Heart left ventricle (tissue), 16 donors: Measurements from ENCODE around the gene E4F1. TPM values are rescaled to one million over a fixed set of nuclear protein-coding genes. Genes with fewer than 3 reads are reported as not detected.
A peak's percentile ranks its signal among the peaks of the same experiment; 100 is the strongest.

Source experiments
- ATAC-seq, 4 donors: fragments of 200-7000 bp; cut with Tn5 transposase; one replicate each; pipeline ENCODE4 v1.9.1; 2020 to 2022; ENCODE audit warnings: moderate library complexity in 4 of 4, mild to moderate bottlenecking in 3 of 4, moderate number of reproducible peaks in 1 of 4
- DNase-seq, 5 donors: peaks; one replicate each; pipeline ENCODE4 v3.0.0-alpha.2; 2020
- H3K27ac ChIP-seq, 12 donors: fragments of 200-600 bp; sonication (generic) in 4 of 12; one replicate each; pipeline versions ENCODE4 v1.5.0 to v1.8.0; 2016 to 2022; ENCODE audit warnings: mild to moderate bottlenecking in 2 of 12
- H3K27me3 ChIP-seq, 9 donors: fragments of 200-600 bp; sonication (generic) in 2 of 9; one replicate each; pipeline versions ENCODE4 v1.5.1 to v1.8.0; 2016 to 2022; ENCODE audit warnings: mild to moderate bottlenecking in 3 of 9
- H3K36me3 ChIP-seq, 9 donors: fragments of 200-600 bp; sonication (generic) in 2 of 9; one replicate each; pipeline versions ENCODE4 v1.5.0 to v1.8.0; 2018 to 2022; ENCODE audit warnings: mild to moderate bottlenecking in 2 of 9
- H3K4me1 ChIP-seq, 12 donors: fragments of 200-600 bp; sonication (generic) in 4 of 12; one replicate each; pipeline versions ENCODE4 v1.5.0 to v1.8.0; 2016 to 2022; ENCODE audit warnings: mild to moderate bottlenecking in 3 of 12
- H3K4me3 ChIP-seq, 12 donors: fragments of 200-600 bp; sonication (generic) in 4 of 12; one replicate each; pipeline versions ENCODE4 v1.5.0 to v1.8.0; 2017 to 2022; ENCODE audit warnings: mild to moderate bottlenecking in 9 of 12, moderate library complexity in 4 of 12
- H3K9me3 ChIP-seq, 12 donors: fragments of 200-600 bp; sonication (generic) in 4 of 12; one replicate each; pipeline versions ENCODE4 v1.5.0 to v1.8.0; 2016 to 2022; ENCODE audit warnings: mild to moderate bottlenecking in 1 of 12
- POLR2A ChIP-seq, 2 donors: fragments of 450-650 bp; IDR thresholded peaks; one replicate each; pipeline ENCODE4 v1.6.1; 2017; ENCODE audit warnings: antibody characterized with exemption in 2 of 2, mild to moderate bottlenecking in 2 of 2, moderate library complexity in 2 of 2
- WGBS, 4 donors: extraction: QIAGEN DNeasy Blood & Tissue Kit in 2 of 4; methylation state at CpG; one replicate each; pipeline versions ENCODE4 v1.1.5 to v1.1.7; 2013 to 2018; 5-methylcytosine and 5-hydroxymethylcytosine counted together
- intact Hi-C, 10 donors: fragments of 100-400 bp; cut with DNase I; formaldehyde crosslinking; loops; one replicate each; pipeline versions ENCODE4 v1.11.1 to v1.14.2; 2022
- polyA plus RNA-seq, 2 donors: library from polyadenylated mRNA; stranded (reverse); fragments of 200-250 nt; gene quantifications; one replicate each; pipeline ENCODE4 v1.2.3, GENCODE V29; 2013
- total RNA-seq, 9 donors: library from RNA; depleted of rRNA in 2 of 9; stranded (reverse); fragments of >200 nt in 2 of 9; fragmentation: NEBNext Ultra II Directional in 3 of 9; extraction: Animal tissue kit (Norgen Biotek cat#: 25700) in 3 of 9; gene quantifications; one replicate each; pipeline versions ENCODE4 v1.1.0 to v1.2.4, GENCODE V29; 2016 to 2023
- TF ChIP-seq, protein P1 (sequence below), 12 donors: fragments of 200-600 bp; sonication (generic) in 4 of 12; IDR thresholded peaks; one replicate each; pipeline versions ENCODE4 v1.5.0 to v1.8.0; 2018 to 2022; ENCODE audit warnings: antibody characterized with exemption in 12 of 12, mild to moderate bottlenecking in 5 of 12
- donor health status: ischemic (EF 13 %, LVEDD 7.1; RV severe dilation, severe dysfunction).
- donor health status: healthy with polysubstance abuse.
- donor health status: DM: no; HTN: yes; CAD: no.
- donor health status: DM: no; HTN: no; CAD: no.
- donor health status: ischemic (EF 25% LVEDD 6.9; RV normal size, moderate dysfunction).
- donor health status: ischemic (EF 25% LVEDD 5.7; RV mildly dilated, moderate dysfunction).
- donor health status: healthy.
- donor health status: DM: yes; HTN: yes; CAD: no.
- donor health status: ischemic (EF 35%, LVEDD 5.7; RV mildly dilated, moderate dysfunction).
- donor health status: nonischemic (EF 11% LVEDD 7.7; RV severe dilation, severe dysfunction).
- donor health status: DM: yes; HTN: yes; CAD: no.
- donor health status: PGD.
- donor health status: ischemic (EF 29% LVEDD 5.4; RV normal size, mild dysfunction).
- donor health status: nonischemic (EF 23%, LVEDD 6.1; RV moderate dilation, normal function).

E4F1 gene
- total and polyA plus RNA-seq, 11 donors: 8.4 to 27.3 (median 12.7) TPM

DNA sequence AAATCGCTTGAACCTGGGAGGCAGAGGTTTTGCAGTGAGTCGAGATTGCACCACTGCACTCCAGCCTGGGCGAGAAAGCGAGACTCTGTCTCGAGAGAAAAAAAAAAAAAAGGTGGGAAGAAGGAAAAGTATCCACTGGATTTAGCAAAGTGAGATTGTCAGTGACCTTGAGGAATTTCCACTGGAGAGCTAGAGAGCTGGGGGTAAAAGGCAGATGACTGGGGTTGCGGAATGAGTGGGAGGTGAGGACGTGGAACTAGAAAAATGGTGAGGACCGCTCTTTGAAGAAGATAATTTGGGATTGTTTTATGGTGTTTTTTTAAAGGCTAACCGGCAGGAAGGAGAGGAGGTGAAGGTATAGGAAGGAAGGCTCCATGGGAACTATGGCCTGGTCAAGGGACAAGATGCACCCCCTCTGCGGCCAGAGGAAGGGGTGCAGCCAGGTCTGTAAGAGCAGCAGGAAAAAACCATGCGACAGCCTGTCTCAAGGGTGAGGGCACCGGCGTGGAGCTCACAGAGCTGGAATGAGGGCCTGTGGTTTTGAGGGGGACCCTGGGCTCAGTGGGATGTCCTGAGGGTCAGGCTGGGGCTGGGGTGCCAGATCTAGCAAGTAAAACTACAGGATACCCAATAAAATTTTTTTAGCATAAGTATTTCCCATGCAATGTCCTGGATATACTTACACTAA lies 18.8 kb upstream of the E4F1 start:
- TF ChIP-seq, protein P1, sequence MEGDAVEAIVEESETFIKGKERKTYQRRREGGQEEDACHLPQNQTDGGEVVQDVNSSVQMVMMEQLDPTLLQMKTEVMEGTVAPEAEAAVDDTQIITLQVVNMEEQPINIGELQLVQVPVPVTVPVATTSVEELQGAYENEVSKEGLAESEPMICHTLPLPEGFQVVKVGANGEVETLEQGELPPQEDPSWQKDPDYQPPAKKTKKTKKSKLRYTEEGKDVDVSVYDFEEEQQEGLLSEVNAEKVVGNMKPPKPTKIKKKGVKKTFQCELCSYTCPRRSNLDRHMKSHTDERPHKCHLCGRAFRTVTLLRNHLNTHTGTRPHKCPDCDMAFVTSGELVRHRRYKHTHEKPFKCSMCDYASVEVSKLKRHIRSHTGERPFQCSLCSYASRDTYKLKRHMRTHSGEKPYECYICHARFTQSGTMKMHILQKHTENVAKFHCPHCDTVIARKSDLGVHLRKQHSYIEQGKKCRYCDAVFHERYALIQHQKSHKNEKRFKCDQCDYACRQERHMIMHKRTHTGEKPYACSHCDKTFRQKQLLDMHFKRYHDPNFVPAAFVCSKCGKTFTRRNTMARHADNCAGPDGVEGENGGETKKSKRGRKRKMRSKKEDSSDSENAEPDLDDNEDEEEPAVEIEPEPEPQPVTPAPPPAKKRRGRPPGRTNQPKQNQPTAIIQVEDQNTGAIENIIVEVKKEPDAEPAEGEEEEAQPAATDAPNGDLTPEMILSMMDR (IDR thresholded peaks at IDR 0.05): no peak
- no peak for TF ChIP-seq POLR2A (IDR thresholded peaks at IDR 0.05)
- WGBS, 4 donors: 79 to 85% (median 80%) methylated on average over 13 of the region's 13 CpGs

DNA sequence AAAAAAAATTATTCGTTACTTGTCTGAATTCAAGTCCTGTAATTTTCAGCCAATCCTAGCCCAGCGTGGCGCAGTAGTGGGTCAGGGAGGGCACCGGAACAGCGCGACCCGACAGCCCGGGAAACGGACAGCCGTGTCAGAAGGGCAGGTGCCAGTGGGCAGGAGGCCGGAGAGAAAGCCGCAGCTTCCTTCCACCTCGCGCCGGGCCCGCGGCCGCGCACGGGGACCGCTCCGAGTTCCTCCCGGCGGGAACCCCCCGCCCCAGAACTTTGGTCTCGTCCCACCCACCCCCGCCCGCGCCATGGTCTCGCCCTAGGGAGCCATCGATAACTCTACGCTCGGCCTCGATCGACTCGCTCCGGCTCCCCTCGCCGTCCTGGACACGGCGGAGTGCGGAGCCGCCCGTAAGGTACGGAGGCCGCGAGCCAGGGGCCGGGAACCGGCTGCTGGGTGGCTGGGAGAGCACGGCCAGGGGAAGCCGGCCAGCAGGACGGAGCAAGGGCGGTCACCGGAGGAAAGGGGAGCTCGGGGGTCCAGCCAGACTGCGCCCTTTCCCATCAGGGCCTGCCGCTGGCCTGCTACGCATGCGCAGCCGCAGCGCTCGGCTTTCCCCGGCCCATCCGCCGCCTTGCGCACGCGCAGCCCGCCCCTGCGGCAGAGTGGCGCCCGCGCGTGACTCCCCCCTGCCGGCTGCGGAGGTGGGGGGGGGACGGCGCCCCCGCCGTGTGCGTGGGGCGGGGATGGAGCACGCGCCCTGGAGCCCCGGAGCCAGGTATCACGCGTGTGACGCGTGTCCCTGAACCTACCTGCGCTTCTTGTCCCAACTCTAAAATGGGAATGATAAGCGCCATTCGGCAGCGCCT lies 18.1 kb upstream of the E4F1 start, which contains the start of gene MLST8:
Gene MLST8, plus strand, starts transcription at position 351 of the 863 bp plus-strand sequence. CDS start 632 bp downstream, outside the sequence.
- ATAC-seq: peak; percentile 53 to 84 (median 82)
- Histone ChIP-seq H3K27ac (peak within 1 kb of the TSS; percentile 95 to 100 (median 99)), H3K36me3 (peaks cover 0 to 37% (median 32%) of the 10 kb centered on the region in 9 donors), H3K9me3 (no peaks in the 10 kb centered on the region), H3K27me3 (no peaks in the 10 kb centered on the region), H3K4me3 (peak within 1 kb of the TSS; percentile 66 to 96 (median 80)), H3K4me1 (peaks cover 3 to 27% (median 15%) of the 10 kb centered on the region in 12 donors)
- 0 to 1% (median 1%) methylated on average over 58 to 93 of the region's 93 CpGs for WGBS, 4 donors
- DNase-seq: peak; percentile 85 to 96 (median 89)
- intact Hi-C loops: loop anchor here in 2 of 10 donors (2.0 to 5.0 kb wide), 3 partner anchors 47 to 51 kb away; partner anchors contain the start of genes TRAF7 (in 2 of the 2) and ECI1 (in 1 of the 2)
- TF ChIP-seq, protein P1 (IDR thresholded peaks at IDR 0.05): peak in 6 of 12 donors; percentile 13 to 43 (median 28)
- TF ChIP-seq POLR2A (IDR thresholded peaks at IDR 0.05): peak; percentile 49 to 73

More for the DNA sequence above, 18.8 kb upstream of the E4F1 start:
- DNase-seq (no peak), ATAC-seq (no peak)
- Histone ChIP-seq H3K27ac (peak overlapping the region; percentile 95 to 100 (median 99)), H3K36me3 (peaks cover 0 to 31% (median 26%) of the 10 kb centered on the region in 9 donors), H3K27me3 (no peaks in the 10 kb centered on the region), H3K9me3 (no peaks in the 10 kb centered on the region), H3K4me1 (peaks cover 3 to 26% (median 15%) of the 10 kb centered on the region in 12 donors), H3K4me3 (peak overlapping the region; percentile 66 to 96 (median 80))
- intact Hi-C loops: loop anchor here in 5 of 10 donors (2.0 to 5.0 kb wide), 4 partner anchors 42 to 50 kb away; partner anchors contain the start of genes TRAF7 (in 4 of the 5) and ECI1 (in 1 of the 5)

DNA sequence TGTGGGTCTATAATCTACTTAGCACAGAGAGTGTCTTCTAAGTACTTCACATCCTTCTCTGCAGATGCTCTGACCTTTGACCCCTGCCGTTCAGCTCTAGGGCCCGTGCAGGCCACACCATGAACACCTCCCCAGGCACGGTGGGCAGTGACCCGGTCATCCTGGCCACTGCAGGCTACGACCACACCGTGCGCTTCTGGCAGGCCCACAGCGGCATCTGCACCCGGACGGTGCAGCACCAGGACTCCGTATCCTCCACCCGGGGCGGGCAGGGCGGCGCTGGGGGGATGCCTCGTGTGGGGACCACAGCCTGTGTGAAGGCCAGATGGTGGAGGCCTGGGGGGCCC lies 17.5 kb upstream of the E4F1 start:
- ATAC-seq (peak; percentile 4 to 15 (median 6)), DNase-seq (no peak)
- 2 to 10% (median 9%) methylated on average over 7 to 16 of the region's 16 CpGs for WGBS, 4 donors
- TF ChIP-seq POLR2A (IDR thresholded peaks at IDR 0.05): no peak
- TF ChIP-seq, protein P1 (IDR thresholded peaks at IDR 0.05): peak in 1 of 12 donors; percentile 1
- Histone ChIP-seq H3K36me3 (peaks cover 0 to 37% (median 32%) of the 10 kb centered on the region in 9 donors), H3K4me1 (peaks cover 3 to 33% (median 16%) of the 10 kb centered on the region in 12 donors), H3K27ac (peak overlapping the region in 11 of 12 donors; percentile 95 to 100 (median 99)), H3K4me3 (peak overlapping the region; percentile 66 to 96 (median 80)), H3K9me3 (no peaks in the 10 kb centered on the region), H3K27me3 (no peaks in the 10 kb centered on the region)
- intact Hi-C loops: loop anchor here in 2 of 10 donors (2.0 to 5.0 kb wide), 3 partner anchors 46 to 51 kb away; partner anchors contain the start of genes TRAF7 (in 2 of the 2) and ECI1 (in 1 of the 2)
